HG03280 (cell line): ENCODE results near the gene CACFD1.

Experiments
- ATAC-seq: cut with Tn5 transposase; IDR thresholded peaks from one replicate; pipeline ENCODE4 v1.9.1; 2021; ENCODE audit warnings: mild to moderate bottlenecking, moderate library complexity; ENCODE audit not compliant: unreplicated experiment

The CACFD1 gene

DNA sequence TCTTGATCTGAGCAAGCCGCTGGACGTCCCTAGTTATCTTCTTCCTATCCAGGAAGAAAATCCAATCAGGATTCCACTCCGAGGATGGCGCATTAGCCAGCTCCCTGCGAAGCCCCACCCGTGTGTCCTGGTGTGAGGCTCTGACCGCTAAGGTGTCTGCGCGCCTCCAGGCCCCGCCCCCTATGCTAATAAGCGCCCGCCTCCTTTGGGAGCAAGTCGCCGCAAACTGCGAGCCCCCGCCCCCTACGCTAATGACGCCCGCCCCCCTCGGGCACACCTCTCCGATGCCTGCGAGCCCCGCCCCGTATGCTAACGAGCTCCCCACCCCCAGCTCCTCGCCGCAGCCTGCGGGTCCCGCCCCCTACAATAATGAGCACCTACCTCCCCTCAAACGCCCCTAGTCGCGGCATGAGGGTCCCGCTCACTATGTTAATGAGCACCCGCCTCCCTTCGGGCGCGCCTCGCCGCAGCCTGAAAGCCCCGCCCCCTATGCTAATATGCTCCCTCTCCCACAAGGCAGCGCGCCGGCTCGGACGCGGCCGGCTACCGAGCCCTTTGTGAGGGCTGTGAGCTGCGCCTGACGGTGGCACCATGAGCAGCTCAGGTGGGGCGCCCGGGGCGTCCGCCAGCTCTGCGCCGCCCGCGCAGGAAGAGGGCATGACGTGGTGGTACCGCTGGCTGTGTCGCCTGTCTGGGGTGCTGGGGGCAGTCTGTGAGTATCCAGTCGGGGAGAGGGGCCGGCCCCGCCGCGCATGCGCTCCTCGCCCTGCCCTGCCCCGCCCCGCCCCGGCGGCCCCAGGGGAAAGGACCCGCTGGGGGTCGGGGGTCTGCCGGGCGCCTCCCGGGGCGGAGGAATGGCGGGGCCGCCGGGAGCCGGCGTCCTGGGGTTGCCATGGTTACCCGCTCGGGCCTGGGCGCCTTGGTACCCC, at the start of gene CACFD1:
Gene CACFD1, plus strand, starts transcription at position 503 of the 929 bp plus-strand sequence. Its CDS starts 89 bp downstream, at position 592.
- ATAC-seq, result peak; percentile 79

GRCh38 chr9:133415170-133415569, 44.6 kb upstream of the CACFD1 start:
- no peak for ATAC-seq

DNA sequence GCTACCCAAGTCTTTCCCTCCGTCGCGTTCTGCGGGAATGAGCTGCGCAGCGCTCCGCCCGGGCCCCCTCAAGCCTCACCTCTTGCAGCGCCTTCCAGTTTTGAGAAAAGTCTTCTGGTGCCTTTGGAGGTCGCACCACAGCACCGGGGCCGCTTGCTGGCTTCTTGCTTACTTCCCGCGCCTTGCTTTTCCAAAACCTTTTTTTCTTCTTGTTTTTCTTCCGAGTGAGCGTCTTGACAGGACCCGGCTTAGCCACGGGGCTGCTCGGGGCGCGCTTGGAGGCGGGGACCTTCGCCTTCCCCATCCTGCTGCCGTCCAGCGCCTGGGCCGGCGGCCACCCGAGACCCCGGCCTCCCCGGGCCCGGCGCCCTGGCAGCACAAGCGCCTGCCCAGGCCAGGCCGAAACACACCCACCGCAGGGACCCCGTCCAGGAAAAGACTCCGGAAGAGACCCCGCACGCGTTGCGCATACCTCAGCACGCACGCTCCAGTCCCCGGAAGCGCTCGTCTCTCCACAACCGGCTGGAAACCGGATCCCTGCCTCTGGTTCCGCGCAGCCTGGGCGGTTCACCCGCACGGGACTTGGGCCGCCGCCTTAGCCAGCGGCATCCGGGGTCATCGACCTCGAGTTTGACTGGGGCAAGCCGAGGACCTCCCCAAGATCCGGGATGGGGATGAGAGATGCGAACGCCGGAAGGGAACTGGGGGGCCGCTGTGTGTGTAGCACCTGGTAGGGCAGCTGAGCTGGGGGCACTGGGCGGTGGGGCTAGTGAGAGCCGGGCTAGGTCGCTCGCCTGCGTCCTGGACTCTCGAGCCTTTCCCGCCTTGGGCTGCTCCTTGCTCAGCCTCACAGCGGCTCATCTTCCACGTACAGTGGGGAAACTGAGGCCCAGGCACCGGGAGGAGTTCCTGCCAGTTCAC, 42.0 kb upstream of the CACFD1 start, which contains the start of gene REXO4:
Gene REXO4, minus strand, starts transcription at position 470 of the 921 bp plus-strand sequence. Its CDS starts 166 bp downstream, at position 304.
- peak; percentile 84 for ATAC-seq

GRCh38 chr9:133419005-133419404, 40.8 kb upstream of the CACFD1 start:
- ATAC-seq, result no peak

DNA sequence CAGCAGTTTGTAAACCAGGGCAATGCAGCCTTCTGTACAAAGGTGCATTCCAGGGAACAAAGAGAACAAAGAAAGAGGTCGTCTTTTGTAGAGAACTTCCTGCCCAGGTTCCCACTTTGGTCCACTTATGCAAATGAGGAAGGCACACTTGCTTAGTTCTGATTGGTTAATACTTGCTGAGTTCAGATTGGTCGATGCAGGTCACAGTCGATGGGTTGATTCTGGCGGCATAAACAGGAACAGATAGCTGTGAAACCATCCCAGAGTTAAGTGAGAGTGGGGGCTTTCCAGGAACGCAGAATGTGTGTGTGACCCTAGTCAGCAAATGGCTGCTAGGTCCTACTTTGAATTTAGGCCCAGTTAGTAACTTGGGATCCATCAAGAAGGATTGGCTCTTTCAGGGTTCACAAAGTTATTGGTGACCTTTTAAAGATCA, 39.4 kb upstream of the CACFD1 start:
- no peak for ATAC-seq

- ATAC-seq, result no peak
These were observed 37.9 kb upstream of the CACFD1 start, which contains the start of gene ADAMTS13 for GRCh38 chr9:133421615-133422542. TSS of gene ADAMTS13 (plus strand) at chr9:133422367. CDS start at chr9:133422444, 77 bp downstream.

- no peak for ATAC-seq
These were observed 36.6 kb upstream of the CACFD1 start for GRCh38 chr9:133423216-133423615.

DNA sequence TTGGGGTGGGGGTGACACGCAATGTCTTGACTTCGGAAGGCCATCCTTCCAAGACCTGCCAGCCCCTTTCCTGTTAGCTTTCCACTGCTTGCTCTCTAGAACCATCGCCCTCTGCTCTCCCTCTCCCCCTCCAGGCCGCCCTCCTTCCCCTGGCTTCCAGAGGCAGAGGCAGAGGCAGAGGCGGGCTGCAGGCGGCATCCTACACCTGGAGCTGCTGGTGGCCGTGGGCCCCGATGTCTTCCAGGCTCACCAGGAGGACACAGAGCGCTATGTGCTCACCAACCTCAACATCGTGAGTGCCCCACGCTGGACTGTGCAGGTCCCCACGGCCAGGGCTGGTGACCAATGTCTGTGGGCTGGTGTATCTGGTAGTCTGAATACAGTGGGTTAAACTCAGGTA, 35.6 kb upstream of the CACFD1 start:
- ATAC-seq, result no peak

DNA sequence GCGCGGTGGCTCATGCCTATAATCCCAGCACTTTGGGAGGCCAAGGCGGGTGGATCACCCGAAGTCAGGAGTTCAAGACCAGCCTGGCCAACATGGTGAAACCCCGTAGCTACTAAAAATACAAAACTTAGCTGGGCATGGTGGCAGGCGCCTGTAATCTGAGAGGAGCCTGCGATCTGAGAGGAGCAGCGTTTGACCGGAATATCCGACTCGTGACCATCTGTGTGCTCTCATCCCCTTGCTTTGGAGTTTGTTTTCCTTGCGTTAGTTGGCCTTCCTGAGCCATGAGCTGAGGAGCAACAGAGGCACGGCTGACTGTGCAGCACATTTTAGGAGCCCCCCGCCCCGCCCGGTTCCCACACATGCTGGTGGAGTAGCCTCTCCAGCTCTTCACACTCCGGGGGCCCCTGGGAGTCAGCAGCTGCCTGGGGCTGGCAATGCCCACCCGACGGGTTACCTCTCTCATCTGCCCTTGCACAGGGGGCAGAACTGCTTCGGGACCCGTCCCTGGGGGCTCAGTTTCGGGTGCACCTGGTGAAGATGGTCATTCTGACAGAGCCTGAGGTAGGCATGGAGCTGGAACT, 34.6 kb upstream of the CACFD1 start:
- no peak for ATAC-seq

DNA sequence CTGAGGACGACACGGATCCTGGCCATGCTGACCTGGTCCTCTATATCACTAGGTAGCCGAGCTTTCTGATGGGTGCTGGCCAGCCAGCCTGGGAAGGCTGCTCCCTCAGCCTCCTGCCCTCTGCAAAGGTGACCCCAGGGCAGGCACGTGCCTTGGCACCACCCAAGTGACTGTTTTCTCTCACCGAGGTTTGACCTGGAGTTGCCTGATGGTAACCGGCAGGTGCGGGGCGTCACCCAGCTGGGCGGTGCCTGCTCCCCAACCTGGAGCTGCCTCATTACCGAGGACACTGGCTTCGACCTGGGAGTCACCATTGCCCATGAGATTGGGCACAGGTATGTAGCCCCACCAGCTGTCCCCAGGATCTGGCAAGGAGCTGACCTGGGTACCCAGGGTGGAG, 33.8 kb upstream of the CACFD1 start:
- ATAC-seq, result no peak

- ATAC-seq, result no peak
These were observed 32.0 kb upstream of the CACFD1 start for GRCh38 chr9:133427658-133428348.

GRCh38 chr9:133428617-133429101, 31.1 kb upstream of the CACFD1 start:
- ATAC-seq, result no peak

DNA sequence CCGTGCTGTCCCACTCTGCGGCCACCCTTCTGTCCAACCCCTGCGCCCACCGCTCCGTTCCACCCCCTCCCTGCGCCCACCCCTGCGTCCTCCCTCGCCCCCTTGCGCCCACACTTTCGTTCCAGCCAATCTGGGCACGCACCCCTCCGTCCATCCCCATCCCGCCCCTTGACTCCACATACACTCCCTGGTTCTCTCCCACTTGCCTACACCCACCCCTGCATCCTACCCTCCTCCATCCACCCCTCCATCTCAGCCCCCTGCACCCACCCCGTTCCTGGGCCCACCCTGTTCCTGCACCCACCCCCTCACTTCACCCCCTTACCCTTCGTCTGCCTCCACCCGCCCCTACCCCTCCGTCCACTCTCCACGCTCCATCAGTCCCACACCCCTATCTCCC, 30.6 kb upstream of the CACFD1 start:
- no peak for ATAC-seq

- ATAC-seq, result no peak
These were observed 30.1 kb upstream of the CACFD1 start for GRCh38 chr9:133429641-133430161.

GRCh38 chr9:133430244-133430643, 29.5 kb upstream of the CACFD1 start:
- no peak for ATAC-seq

DNA sequence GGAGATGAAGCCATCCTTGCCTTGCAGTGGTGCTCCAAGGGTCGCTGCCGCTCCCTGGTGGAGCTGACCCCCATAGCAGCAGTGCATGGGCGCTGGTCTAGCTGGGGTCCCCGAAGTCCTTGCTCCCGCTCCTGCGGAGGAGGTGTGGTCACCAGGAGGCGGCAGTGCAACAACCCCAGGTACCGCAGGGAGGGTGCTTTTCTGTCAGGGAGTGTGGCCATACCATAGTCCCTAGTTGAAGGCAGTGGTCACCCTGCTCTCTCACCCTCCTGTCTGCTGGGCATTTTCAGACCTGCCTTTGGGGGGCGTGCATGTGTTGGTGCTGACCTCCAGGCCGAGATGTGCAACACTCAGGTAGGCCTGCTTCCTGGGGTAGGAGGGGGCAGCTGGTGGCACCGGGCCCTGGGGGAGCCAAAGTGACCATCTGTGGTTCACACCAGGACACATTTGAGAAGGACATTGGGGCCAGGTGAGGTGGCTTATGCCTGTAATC, 26.4 kb upstream of the CACFD1 start:
- ATAC-seq, result no peak

- no peak for ATAC-seq
These were observed 23.1 kb upstream of the CACFD1 start for GRCh38 chr9:133436681-133437080.

GRCh38 chr9:133437753-133438531, 21.8 kb upstream of the CACFD1 start:
- ATAC-seq, result no peak
